Activated CD4-positive, alpha-beta T cell treated with anti-CD3 and anti-CD28 coated beads for 48 hours (primary cell): ENCODE data around the gene BLCAP.
"Not testable (repeated sequence)": the region's sequence is repeated elsewhere in the genome, so short reads cannot be mapped to it uniquely, and the experiment has no call there.

ENCODE experiments used
- DNase-seq: peaks from one replicate; pipeline ENCODE4 v3.0.0-alpha.2; 2020

BLCAP gene

DNA sequence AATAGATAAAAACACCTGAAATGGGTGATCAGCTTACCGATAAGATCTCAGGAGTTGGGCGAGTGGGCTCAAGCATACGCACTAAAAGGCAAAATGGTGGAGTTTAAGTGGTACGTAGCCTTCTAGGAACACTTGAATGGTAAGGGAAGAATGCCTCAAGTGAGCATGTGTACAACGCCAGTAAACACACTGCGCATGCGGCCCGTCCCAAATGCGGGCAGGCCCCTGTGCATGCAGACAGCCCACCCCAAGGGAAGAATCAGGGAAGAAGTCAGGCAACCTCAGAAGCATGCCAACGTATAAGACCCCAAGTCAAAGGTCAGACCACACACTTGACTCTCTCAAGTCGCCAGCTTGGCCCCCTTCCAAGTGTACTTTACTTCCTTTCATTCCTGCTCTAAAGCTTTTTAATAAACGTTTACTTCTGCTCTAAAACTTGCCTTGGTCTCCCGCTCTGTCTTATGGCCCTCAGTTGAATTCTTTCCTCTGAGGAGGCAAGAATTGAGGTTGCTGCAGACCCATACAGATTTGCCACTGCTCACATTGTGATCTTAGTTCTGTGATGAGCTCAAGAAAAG is 27.1 kb upstream of the BLCAP start:
- not testable (repeated sequence) for DNase-seq

DNA sequence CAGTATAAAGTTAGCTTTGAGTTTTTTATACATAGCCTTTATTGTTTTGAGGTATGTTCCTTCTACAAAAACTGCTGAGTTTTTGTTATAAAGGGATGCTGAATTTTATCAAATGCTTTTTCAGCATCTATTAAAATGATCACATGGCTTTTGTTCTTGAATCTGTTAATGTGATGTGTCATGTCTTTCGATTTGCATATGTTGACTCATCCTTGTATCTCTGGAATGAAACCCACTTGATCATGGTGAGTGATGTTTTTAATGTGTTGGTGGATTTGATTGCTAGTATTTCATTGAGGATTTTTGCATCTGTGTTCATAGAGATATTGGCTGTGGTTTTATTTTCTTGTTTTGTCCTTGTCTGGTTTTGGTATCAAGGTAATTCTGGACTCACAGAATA is 24.7 kb upstream of the BLCAP start:
- DNase-seq = no peak

DNA sequence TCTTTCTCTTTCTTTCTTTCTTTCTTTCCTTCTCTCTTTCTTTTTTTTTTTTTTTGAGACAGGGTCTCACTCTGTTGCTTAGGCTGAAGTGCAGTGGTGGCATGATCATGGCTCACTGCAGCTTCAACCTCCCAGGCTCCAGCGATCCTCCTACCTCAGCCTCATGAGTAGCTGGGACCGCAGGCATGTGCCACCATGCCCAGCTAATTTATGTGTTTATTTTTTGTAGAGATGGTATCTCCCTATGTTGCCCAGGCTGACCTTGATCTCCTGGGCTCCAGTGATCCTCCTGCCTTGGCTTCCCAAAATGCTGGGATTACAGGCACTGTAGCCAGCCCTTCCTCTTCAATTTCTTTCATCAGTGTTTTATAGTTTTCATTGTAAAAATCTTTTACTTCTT is 24.0 kb upstream of the BLCAP start:
- DNase-seq = not testable (repeated sequence)

GRCh38 chr20:37550101-37550920 is 22.6 kb upstream of the BLCAP start:
- not testable (repeated sequence) for DNase-seq

- DNase-seq = no peak
Measured at GRCh38 chr20:37547912-37548311, 20.2 kb upstream of the BLCAP start.

DNA sequence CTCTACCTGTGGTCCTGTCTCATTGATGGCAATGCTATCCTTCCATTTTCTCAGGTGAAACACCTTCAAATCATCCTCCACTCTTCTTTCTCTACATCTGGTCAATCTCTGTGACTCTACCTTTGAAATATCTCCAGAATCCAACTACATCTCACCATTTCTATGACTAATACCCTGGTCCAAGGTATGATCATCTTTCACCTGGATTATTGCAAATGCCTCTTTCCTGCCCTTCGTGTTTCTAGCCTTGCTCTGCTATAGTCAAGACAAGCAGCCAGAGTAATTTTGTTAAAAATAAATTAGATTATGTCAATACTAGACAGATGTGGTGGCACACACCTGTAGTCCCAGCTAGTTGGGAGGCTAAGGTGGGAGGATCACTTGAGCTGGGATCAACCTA is 17.8 kb upstream of the BLCAP start:
- DNase-seq = no peak

GRCh38 chr20:37544386-37544785 is 16.7 kb upstream of the BLCAP start:
- no peak for DNase-seq

- DNase-seq = no peak
Measured at GRCh38 chr20:37543828-37544227, 16.2 kb upstream of the BLCAP start.

DNA sequence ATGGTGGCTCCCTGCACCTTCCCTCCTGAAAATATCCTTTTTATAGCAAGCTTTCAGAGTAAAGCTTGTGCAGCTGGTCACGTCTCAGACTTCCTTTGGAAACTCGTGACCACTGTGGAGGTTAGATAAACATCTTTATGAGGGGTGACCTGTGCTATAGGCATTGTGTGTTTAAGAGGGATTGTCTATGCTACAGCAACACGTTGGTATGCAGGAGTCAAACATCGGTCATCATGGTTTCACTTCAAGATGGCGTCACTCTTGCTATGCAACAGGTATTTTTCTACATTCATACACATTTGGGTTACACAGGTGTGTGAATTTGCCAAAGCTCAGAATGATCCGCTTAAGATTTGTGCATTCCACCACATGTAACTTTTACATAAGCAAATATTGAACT is 14.6 kb upstream of the BLCAP start:
- DNase-seq = no peak

- DNase-seq = no peak
Measured at GRCh38 chr20:37541326-37541725, 13.7 kb upstream of the BLCAP start.

GRCh38 chr20:37540838-37541237 is 13.2 kb upstream of the BLCAP start:
- DNase-seq = not testable (repeated sequence)

- no peak for DNase-seq
Measured at GRCh38 chr20:37540001-37540400, 12.3 kb upstream of the BLCAP start.

- no peak for DNase-seq
Measured at GRCh38 chr20:37539424-37539823, 11.7 kb upstream of the BLCAP start.

GRCh38 chr20:37538003-37538402 is 10.3 kb upstream of the BLCAP start:
- no peak for DNase-seq

DNA sequence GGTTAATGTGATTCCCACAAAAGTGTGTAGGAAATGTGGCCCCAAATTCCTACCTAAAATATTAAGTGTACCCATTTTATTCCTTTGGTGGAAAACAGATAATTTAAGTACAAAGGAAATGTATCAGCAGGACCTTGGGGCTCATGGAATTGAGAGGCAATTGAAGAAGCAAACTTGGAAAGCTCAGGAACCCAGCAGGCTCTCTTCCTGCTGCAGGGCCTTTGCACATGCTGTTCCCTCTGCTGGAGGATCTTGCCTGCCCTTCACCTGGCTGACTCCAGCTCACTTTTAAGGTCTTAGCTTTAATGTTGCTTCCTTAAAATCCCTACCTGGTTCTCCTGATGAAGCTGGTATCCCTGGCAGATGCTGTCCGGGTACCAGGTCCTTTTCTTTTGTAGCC is 9.8 kb upstream of the BLCAP start:
- DNase-seq = no peak

DNA sequence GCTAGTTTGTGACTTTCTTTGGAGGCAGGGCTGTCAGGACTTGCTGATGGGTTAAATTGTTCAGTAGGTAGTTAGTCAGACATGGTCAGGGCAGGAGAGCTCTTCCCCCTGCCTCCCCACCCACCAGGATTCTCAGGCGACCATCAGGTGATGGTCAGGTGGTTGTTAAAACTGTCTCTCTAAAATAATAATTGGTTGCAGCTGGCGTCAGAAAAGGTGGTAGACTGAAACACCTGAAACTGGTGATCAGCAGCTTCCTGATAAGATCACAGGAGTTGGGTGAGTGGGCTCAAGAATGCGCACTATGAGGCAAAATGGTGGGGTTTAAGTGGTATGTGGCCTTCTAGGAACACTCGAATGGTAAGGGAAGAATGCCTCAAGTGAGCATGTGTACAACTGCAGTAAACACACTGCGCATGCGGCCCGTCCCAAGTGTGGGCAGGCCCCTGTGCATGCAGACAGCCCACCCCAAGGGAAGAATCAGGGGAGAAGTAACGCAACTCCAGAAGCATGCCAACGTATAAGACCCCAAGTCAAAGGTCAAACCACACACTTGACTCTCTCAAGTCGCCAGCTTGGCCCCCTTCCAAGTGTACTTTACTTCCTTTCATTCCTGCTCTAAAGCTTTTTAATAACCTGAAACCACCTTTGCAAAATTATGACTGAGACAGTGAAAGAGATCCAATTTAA is 7.9 kb upstream of the BLCAP start:
- DNase-seq = no peak

GRCh38 chr20:37534401-37535157 is 6.9 kb upstream of the BLCAP start:
- DNase-seq = peak; percentile 45

DNA sequence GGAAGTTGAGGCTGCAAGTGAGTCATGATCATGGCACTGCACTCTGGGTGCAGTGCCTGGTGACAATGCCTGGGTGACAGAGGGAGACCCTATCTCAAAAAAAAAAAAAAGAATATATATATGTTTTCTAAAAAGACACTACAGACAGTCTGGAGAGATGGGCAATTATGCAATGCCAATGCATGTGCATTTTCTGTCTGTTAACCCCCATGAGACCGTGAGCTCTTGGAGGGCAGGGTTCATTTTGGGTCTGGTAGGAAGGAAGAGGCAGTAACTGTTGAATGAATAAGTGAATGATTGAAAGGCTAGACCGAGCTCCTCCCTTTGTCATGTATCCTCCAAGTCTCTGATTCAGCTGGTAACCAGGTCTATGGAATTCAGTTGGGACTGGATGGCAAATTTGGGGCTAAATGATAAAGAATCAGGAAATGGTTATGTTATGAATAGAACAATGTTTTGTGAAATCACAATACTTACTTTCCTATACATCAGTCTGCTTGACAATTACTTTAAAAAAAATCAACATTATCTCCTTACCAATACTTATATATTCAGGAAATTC is 5.6 kb upstream of the BLCAP start:
- DNase-seq = no peak

DNA sequence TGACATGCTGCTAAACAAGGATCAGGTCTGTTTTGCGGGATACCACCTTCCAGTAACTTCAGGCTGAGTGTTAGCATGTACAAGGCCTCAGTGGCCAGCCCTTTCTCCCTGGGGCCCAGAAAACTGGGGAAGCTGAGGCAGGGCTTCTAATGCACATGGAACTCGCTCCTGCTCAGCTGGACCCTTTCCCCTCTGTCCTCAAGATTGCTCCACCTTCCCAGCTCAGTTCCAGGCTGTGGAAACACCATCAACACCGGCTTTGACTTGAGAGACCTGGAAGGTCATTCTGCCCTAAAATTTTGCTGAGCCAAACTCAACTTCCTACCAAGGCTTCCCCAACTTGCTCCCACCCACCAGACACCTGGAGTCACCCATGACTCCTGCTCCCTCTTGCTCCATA is 4.2 kb upstream of the BLCAP start:
- no peak for DNase-seq

GRCh38 chr20:37530696-37531095 is 3.0 kb upstream of the BLCAP start:
- no peak for DNase-seq

DNA sequence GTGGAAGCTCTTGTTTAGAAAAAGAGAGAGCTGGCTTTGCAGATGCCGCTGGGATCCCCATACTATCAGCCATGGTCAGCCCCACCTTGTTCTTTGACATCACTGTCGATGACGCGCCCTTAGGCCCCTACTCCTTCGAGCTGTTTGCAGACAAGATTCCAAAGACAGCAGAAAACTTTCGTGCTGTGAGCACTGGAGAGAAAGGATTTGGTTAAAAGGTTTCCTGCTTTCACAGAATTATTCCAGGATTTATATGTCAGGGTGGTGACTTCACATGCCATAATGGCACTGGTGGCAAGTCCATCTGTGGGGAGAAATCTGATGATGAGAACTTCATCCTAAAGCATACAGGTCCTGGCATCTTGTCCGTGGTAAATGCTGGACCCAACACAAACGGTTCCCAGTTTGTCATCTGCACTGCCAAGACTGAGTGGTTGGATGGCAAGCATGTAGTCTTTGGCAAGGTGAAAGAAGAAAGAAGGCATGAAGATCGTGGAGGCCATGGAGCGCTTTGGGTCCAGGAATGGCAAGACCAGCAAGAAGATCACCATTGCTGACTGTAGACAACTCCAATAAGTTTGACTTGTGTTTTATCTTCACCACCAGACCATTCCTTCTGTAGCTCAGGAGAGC is 2.4 kb upstream of the BLCAP start:
- DNase-seq = no peak

DNA sequence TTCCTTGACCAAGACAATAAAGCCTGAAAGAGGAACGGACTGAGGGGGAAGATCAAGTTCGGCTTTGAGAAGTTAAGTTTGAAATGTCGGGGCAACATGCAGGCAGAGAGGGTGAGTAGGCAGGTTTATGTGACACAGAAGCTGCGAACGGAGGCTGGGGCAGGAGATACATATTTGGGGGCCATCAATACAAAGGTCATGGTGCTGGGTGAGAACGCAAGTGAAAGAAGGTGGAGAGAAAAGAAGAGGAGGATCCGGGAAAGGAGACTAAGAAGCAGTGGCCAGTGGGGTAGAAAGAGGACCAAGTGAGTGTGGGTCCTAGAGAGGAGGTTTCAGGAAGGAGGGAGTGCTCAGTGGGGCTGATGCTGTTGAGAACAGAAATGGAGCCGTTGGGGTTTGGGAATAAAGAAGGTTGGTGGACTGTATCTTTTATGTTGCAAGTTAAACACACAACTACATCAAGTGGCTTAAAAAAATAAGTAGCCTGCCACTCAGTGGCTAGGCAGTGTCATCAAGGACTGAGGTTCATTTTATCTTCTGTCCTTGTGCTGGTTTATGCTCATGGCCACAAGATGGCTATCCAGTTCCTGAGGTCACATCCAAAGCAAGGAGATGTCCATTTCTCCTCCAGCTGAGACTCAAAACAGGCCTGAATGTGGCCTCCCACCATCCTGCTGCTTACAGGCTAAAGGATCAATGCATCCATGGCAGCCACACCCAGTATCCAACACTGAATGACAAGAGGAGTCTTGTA is 1.7 kb upstream of the BLCAP start:
- no peak for DNase-seq
